ENCODE data around the gene KICS2.
A peak's percentile ranks its signal among the peaks of the same experiment; 100 is the strongest.

The KICS2 gene

DNA sequence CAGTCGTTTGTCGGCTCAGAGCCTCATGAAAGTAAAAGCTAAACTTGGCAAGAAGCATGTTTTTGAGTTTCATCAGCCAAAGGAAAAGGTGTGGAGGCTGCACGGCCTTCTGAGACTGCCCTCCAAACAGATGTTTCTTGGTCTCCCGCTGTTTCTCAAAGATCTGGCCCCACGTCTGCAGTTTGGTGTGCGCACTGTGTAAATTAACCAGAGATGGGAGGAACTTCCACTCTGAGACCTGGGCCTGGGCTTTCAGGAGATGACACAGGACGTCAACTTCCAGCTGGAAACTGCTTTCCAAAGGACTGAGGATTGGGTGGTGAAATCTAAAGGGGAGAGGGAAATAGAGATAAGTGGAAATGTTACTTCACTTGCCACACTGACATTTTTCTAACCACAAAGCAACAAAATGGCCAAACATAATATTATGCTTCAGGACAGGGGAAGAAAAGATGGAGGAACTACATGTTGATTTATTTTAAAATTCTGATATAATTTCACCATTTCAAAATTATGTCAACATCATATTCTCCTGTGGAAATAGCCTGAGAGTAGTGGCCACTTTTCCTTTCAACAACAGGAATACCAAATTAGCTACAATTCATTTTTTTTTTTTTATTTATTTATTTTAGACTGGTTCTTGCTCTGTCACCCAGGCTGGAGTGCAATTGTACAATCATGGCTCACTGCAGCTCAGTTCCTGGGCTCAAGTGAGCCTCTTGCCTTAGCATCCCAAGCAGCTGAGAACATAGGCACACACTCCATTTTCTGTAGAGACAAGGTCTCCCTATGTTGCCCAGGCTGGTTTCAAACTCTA is 27.6 kb downstream of the KICS2 start:
- H3K27me3 Mint-ChIP-seq, result no peaks in the 10 kb centered on the region
- DNase-seq, result no peak

DNA sequence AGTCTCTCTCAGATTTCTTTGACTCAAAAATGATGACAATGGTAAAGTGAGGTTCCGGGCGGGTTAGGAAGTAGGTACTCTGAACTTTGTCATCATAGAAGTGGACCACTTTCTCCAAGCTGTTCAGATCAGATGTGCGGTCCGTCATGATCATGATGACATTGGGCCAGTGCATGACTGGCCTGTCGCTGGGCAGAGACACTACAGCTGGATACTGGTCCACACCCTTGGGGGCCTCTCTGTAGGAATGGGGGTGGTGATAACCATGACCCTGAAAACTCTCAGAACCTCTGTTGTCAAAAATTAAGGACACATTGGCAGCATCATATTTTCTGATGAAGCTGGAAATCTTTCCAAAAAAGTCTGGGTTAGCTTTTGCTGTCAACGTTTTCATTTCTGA is 28.2 kb downstream of the KICS2 start:
- Mint-ChIP-seq H3K4me3 (no peak overlapping the region), H3K9me3 (no peaks in the 10 kb centered on the region), H3K36me3 (ENCODE audit: low read depth) (peaks cover 25% of the 10 kb centered on the region), H3K27me3 (no peaks in the 10 kb centered on the region), H3K4me1 (peaks cover 8% of the 10 kb centered on the region), H3K27ac (no peak overlapping the region)
- ATAC-seq (no peak), DNase-seq (no peak)

More for the DNA sequence above, 27.6 kb downstream of the KICS2 start:
- Mint-ChIP-seq H3K4me1 (peaks cover 8% of the 10 kb centered on the region), H3K4me3 (no peak overlapping the region), H3K27ac (no peak overlapping the region), H3K36me3 (ENCODE audit: low read depth) (peaks cover 25% of the 10 kb centered on the region), H3K9me3 (no peaks in the 10 kb centered on the region)
- no peak for ATAC-seq

DNA sequence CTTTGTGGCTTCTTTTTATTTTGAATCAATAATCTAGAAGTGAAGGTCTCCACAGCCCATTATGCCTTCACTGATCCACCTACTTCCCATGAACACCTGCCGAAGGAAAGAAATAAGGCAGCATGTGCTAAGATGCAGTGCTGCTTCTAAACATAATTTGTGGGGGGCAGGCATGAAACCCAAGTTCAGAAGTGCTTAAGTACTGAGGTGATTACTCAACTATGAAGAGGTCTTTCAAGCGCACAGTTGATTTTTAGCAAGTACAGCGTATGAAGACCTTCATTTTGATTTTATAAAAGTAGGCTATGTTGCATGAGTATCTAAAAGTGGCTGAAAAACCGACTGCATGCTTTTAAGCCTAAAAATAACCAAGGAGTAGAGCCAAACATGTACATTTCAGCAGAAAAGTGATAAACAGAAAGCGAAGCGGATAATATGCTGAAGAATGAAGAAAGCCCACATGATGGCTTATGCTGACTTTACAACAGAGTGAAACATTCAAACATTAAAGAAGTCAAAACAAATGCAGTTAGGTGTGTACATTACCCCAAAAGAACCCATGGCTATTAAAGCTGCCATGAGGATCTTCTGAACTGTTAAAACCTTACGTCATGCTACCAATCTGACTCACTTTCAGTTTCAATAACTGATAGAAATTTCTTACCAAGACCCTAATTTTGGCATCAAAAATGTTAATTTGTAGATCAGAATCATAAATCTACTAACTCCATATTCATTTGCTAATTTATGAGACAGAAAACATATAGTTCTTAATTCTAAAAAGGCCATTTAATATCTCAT is 29.3 kb downstream of the KICS2 start:
- Mint-ChIP-seq H3K9me3 (no peaks in the 10 kb centered on the region), H3K27ac (peak overlapping the region; percentile 50), H3K4me3 (no peak overlapping the region), H3K27me3 (no peaks in the 10 kb centered on the region), H3K4me1 (peaks cover 8% of the 10 kb centered on the region), H3K36me3 (ENCODE audit: low read depth) (peaks cover 25% of the 10 kb centered on the region)
- no peak for ATAC-seq
- no peak for DNase-seq

DNA sequence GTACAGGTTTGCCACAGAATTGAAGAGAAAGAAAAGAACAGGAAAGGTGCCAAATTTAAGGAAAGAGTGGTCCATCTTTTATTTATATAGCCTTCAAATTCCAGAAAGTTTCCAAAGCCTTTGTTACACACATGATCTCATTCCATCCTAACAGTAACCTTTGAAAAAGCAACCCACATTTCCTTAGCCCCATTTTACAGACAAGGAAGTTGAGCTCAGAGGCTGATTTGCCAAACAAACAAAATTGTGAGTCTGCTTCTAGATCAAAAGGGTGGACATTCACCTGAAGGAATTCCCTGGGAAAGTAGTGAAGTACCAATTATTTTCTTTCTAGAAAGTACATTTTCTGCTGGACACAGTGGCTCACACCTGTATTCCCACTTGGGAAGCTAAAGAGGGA is 32.0 kb downstream of the KICS2 start:
- ATAC-seq (no peak), DNase-seq (no peak)
- no peak overlapping the region for H3K27ac Mint-ChIP-seq
- H3K4me1 Mint-ChIP-seq, result peaks cover 10% of the 10 kb centered on the region
- no peak overlapping the region for H3K4me3 Mint-ChIP-seq
- H3K36me3 Mint-ChIP-seq (ENCODE audit: low read depth), result peaks cover 24% of the 10 kb centered on the region
- H3K27me3 Mint-ChIP-seq, result no peaks in the 10 kb centered on the region
- H3K9me3 Mint-ChIP-seq, result no peaks in the 10 kb centered on the region

DNA sequence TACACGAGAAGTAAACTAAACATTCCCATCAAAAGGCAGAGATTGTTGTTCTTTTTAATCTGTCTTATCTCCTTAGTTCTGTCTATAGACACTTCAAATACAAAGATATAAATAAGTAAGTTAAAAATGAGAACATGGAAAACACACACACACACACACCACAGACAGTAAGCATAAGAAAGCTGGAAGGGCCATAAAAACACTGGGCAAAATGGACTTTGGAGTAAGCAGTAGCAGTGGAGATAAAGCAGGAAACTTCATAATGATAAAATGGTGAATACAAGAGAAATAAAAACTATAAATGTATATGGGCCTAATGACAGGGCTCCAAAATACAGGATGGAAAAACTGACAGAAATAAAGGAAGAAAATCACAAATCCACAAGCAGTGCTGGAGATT is 32.6 kb downstream of the KICS2 start:
- peaks cover 23% of the 10 kb centered on the region for H3K36me3 Mint-ChIP-seq (ENCODE audit: low read depth)
- no peak overlapping the region for H3K4me3 Mint-ChIP-seq
- ATAC-seq, result no peak
- no peaks in the 10 kb centered on the region for H3K27me3 Mint-ChIP-seq
- no peak for DNase-seq
- H3K9me3 Mint-ChIP-seq, result no peaks in the 10 kb centered on the region
- peaks cover 10% of the 10 kb centered on the region for H3K4me1 Mint-ChIP-seq
- no peak overlapping the region for H3K27ac Mint-ChIP-seq

DNA sequence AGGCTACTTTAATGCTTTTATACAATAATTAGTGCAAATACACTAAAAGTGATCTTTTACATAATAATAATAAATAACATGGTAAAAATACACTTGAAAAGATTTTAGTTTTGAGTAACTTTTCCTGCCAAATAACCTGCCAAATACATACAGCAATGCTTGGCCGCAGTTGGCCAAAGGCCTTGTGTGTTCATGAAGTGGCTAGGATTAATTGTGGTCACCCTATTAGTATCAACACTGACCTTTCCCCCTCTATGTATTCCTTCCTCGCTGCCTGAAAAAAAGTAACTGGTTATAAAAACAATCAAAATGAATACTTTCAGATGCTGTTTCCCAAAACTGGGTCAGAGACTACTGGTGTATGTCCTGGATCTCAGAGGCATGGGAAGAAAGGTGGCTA is 34.3 kb downstream of the KICS2 start:
- peaks cover 9% of the 10 kb centered on the region for H3K36me3 Mint-ChIP-seq (ENCODE audit: low read depth)
- peaks cover 4% of the 10 kb centered on the region for H3K4me1 Mint-ChIP-seq
- no peak overlapping the region for H3K4me3 Mint-ChIP-seq
- no peaks in the 10 kb centered on the region for H3K9me3 Mint-ChIP-seq
- no peaks in the 10 kb centered on the region for H3K27me3 Mint-ChIP-seq
- ATAC-seq, result no peak
- no peak for DNase-seq
- no peak overlapping the region for H3K27ac Mint-ChIP-seq

DNA sequence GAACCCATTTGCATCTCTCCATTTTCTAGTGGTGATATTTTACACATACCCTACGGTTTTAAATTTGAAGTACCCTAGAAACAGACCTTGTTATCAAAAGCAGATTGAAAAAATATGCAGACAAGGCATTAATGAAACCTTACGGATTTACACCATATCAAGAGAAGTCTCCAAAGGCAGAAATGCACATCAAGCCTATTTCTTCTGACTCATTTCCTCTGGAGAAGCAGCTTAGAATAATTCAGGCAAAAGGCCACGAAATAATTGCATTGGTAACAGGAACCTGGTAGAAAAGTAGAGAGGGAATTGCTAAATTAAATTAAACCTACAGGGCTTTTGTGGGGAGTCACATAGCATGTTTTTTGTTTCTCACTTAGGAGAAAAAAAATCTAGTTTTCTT is 34.7 kb downstream of the KICS2 start:
- DNase-seq (no peak), ATAC-seq (no peak)
- no peaks in the 10 kb centered on the region for H3K9me3 Mint-ChIP-seq
- H3K36me3 Mint-ChIP-seq (ENCODE audit: low read depth), result peaks cover 7% of the 10 kb centered on the region
- H3K27me3 Mint-ChIP-seq, result no peaks in the 10 kb centered on the region
- no peak overlapping the region for H3K27ac Mint-ChIP-seq
- H3K4me3 Mint-ChIP-seq, result no peak overlapping the region
- peaks cover 2% of the 10 kb centered on the region for H3K4me1 Mint-ChIP-seq

DNA sequence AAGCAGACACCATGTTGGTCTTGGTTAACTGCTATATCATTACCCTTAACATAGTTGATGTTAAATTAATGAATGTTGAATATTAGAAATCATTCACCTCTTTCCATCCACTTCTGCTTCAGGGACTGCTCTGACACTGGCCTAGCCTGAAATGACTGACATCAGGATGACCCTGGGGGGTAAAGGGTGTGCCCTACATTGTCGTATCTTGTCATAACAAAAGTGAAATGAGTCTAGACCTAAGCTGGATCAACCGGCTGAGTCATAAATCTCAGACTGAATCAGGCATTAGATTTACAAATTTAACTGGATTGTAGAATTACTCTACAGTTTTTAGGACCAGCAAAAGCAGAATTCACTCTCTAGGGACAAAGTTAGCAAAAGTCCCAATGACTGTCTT is 35.3 kb downstream of the KICS2 start:
- Mint-ChIP-seq H3K9me3 (no peaks in the 10 kb centered on the region), H3K4me1 (peaks cover 2% of the 10 kb centered on the region), H3K4me3 (no peak overlapping the region), H3K27me3 (no peaks in the 10 kb centered on the region), H3K27ac (no peak overlapping the region), H3K36me3 (ENCODE audit: low read depth) (peaks cover 6% of the 10 kb centered on the region)
- no peak for DNase-seq
- ATAC-seq, result peak; percentile 69

DNA sequence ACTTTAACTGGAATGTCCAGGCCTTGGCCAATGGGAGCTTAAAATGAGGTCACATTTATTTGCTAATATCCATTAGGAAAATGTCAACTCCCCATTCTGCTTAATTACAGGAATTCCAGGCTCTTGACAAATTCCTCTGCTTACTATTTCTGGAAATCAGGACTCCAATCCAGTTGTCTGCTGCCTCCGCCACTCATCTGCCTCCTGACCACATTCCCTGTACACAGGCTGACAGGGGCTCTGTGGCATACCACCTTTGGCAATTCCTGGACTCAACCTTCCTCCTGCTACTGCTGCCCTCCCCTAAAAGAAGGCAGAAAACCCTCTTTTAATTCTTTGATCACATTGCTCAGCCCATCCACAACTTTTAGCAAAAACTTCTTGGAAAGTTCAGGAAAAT is 37.9 kb downstream of the KICS2 start:
- H3K9me3 Mint-ChIP-seq, result no peaks in the 10 kb centered on the region
- no peak overlapping the region for H3K4me3 Mint-ChIP-seq
- H3K27ac Mint-ChIP-seq, result no peak overlapping the region
- DNase-seq (no peak), ATAC-seq (no peak)
- H3K36me3 Mint-ChIP-seq (ENCODE audit: low read depth), result peaks cover 6% of the 10 kb centered on the region
- H3K4me1 Mint-ChIP-seq, result peaks cover 2% of the 10 kb centered on the region
- H3K27me3 Mint-ChIP-seq, result no peaks in the 10 kb centered on the region

DNA sequence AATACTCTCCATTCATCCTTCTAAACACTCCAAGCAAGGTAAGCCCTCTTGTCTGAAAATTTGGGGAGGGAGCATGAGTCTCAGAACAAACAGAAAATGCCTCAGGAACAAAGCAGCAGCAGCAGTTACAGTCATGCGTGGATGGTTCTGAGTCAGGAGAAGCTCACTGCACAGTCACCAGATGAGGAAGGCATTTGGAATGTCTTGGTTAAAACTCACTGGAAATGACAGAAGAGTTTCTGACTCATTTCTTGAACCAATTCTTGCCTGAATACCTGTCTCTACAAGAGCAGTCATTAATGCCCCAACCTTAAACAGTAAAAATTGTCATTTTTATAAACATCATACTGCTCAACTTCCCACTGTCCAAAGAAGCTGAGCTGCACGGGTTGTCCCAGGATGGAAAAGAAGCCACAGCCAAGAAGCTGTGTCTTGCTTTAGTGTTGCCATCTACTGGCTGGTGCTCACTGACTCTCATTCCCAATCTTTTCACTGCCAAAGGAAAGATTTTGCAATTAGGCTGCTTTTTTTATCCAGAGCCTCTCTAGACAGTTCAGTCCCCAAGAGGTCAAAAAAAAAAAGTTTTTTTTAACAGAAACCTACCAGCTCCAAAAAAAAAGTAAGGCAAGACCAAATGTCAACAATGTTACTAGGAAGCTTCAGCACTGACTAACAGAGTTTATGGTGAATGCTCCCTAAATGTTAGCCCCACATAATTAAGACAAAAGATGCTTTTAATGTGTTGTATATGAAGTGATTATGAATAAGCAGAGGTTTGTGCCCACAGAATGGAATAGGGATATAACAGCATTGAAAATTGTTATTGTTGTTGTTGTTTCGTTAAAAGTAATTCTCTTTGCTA is 40.4 kb downstream of the KICS2 start:
- Mint-ChIP-seq H3K27me3 (no peaks in the 10 kb centered on the region), H3K4me1 (no peaks in the 10 kb centered on the region), H3K9me3 (no peaks in the 10 kb centered on the region), H3K27ac (no peak overlapping the region), H3K4me3 (no peak overlapping the region), H3K36me3 (ENCODE audit: low read depth) (peaks cover 6% of the 10 kb centered on the region)
- ATAC-seq, result no peak
- no peak for DNase-seq

DNA sequence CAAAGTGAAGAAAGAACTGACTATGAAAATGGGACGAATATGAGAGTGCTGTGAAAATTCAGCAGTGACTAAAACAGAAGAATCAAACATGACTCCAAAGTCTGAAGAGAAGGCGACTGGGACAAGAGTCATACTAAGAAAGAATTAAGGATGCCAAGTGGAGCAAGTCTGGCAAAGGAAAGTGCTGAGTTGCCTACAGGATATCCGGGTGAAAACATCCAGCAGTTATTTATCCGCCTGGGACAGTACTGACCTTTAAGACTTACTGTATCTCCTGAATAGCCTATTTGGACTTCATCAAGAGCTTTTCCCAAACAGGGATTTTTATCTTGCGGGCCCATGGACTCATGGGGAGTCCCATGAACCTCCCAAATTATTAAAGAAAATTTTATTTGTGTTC is 41.1 kb downstream of the KICS2 start:
- peaks cover 6% of the 10 kb centered on the region for H3K36me3 Mint-ChIP-seq (ENCODE audit: low read depth)
- H3K27me3 Mint-ChIP-seq, result no peaks in the 10 kb centered on the region
- H3K4me3 Mint-ChIP-seq, result no peak overlapping the region
- H3K4me1 Mint-ChIP-seq, result no peaks in the 10 kb centered on the region
- no peak overlapping the region for H3K27ac Mint-ChIP-seq
- no peak for DNase-seq
- no peak for ATAC-seq
- H3K9me3 Mint-ChIP-seq, result no peaks in the 10 kb centered on the region

DNA sequence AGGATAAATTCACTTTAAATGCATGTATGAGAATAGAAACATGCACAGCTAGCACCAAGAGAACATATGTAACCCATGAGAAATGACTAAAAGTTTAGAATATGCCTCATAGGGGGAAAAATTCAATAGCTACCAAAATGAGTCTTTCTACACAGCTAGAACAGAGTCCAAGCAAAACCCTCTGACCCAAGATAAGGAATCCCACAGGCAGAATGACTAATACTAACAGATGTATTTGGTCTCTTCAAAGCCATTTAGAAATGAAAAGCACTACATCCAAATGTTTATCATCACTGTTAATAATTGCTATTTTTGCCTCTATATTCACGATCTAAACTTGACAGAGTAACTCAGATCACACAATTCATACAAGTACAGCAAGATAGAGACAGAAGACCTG is 44.0 kb downstream of the KICS2 start:
- peaks cover 3% of the 10 kb centered on the region for H3K36me3 Mint-ChIP-seq (ENCODE audit: low read depth)
- no peak for DNase-seq
- H3K9me3 Mint-ChIP-seq, result no peaks in the 10 kb centered on the region
- no peak overlapping the region for H3K4me3 Mint-ChIP-seq
- H3K27ac Mint-ChIP-seq, result no peak overlapping the region
- no peak for ATAC-seq
- no peaks in the 10 kb centered on the region for H3K4me1 Mint-ChIP-seq
- H3K27me3 Mint-ChIP-seq, result no peaks in the 10 kb centered on the region

DNA sequence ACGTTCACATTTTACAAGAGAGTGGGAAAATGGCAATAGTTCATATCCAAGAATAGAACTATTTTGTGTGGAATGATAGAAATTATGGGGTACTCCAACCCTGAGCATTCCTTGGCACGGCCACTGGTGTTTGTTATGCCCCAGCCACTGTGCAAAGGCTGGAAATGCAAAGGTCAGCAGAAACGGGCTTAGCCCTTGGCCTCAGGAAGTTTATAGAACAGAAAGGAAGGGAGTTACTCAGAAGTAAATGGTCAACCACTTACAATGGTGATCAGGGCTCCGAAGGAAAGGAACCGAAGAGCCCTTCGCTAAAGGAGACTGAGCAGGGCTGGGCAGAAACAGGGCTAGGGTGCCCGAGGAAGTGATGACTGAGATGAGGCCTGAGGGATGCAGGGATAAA is 45.1 kb downstream of the KICS2 start:
- no peaks in the 10 kb centered on the region for H3K36me3 Mint-ChIP-seq (ENCODE audit: low read depth)
- ATAC-seq (no peak), DNase-seq (no peak)
- no peaks in the 10 kb centered on the region for H3K4me1 Mint-ChIP-seq
- no peak overlapping the region for H3K4me3 Mint-ChIP-seq
- no peak overlapping the region for H3K27ac Mint-ChIP-seq
- H3K9me3 Mint-ChIP-seq, result no peaks in the 10 kb centered on the region
- no peaks in the 10 kb centered on the region for H3K27me3 Mint-ChIP-seq

DNA sequence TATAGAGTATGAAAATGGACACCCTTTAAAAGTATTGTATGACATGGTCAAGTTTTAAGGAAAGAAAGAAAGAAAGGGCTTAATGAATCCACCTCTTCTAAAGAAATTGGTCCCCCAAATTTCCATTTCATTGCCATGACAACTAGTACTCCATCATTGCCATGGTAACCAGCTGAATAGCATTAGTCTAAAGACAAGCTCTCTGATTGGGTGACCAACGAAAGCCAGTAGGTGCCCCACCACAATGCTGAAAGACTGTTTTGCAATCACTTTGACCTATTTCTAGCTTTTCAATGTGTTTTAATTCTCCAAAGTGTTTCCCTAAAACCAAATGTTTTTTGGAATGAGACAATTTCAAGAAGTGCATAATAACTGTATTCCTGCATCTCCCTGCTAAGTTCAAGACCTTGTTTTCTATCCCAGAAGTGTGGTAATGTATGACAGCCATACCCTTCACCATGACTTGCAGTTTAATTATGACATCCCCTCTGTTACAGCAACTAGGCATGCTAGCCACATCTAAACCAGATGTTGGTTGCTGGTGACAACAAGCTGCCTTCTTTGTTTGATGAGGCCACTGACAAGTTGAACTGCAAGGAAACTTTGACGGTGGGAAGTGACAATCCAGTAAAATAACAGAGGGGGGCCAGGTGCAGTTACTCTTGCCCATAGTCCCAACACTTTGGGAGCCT is 46.7 kb downstream of the KICS2 start:
- Mint-ChIP-seq H3K4me3 (no peak overlapping the region), H3K9me3 (no peaks in the 10 kb centered on the region), H3K27ac (no peak overlapping the region), H3K36me3 (ENCODE audit: low read depth) (no peaks in the 10 kb centered on the region), H3K4me1 (no peaks in the 10 kb centered on the region), H3K27me3 (no peaks in the 10 kb centered on the region)
- ATAC-seq, result no peak
- DNase-seq, result no peak
